T-helper 1 cell treated with Interleukin-12 subunit alpha and Interleukin-12 subunit beta and Interleukin-4 antibody, amounts not matched to agents 30 μg/mL and 1 μg/mL, for 36 hours (primary cell): ENCODE measurements around the gene CPEB4.

ENCODE experiments used
- H3K27ac Mint-ChIP-seq: one replicate; pipeline ENCODE4 v1.8.0; 2021; ENCODE audit warnings: mild to moderate bottlenecking, mixed read lengths
- H3K27me3 Mint-ChIP-seq: one replicate; pipeline ENCODE4 v1.8.0; 2021; ENCODE audit warnings: low read depth, mixed read lengths
- H3K36me3 Mint-ChIP-seq: one replicate; pipeline ENCODE4 v1.8.0; 2021; ENCODE audit warnings: low read depth, mixed read lengths
- H3K4me1 Mint-ChIP-seq: one replicate; pipeline ENCODE4 v1.8.0; 2021; ENCODE audit warnings: low read depth, mixed read lengths
- H3K4me3 Mint-ChIP-seq: one replicate; pipeline ENCODE4 v1.8.0; 2021; ENCODE audit warnings: mild to moderate bottlenecking, moderate library complexity, mixed read lengths
- H3K9me3 Mint-ChIP-seq: one replicate; pipeline ENCODE4 v1.8.0; 2021; ENCODE audit warnings: mixed read lengths

Gene CPEB4

GRCh38 chr5:173855162-173855994, 32.8 kb upstream of the CPEB4 start:
- Mint-ChIP-seq H3K36me3 (no peaks in the 10 kb centered on the region), H3K4me3 (no peak overlapping the region), H3K4me1 (peaks cover 6% of the 10 kb centered on the region), H3K27ac (no peak overlapping the region), H3K27me3 (peaks cover 18% of the 10 kb centered on the region), H3K9me3 (no peaks in the 10 kb centered on the region)

- Mint-ChIP-seq H3K4me3 (no peak overlapping the region), H3K36me3 (no peaks in the 10 kb centered on the region), H3K27me3 (peaks cover 18% of the 10 kb centered on the region), H3K4me1 (peaks cover 6% of the 10 kb centered on the region), H3K9me3 (no peaks in the 10 kb centered on the region), H3K27ac (no peak overlapping the region)
Measured at GRCh38 chr5:173855995-173856656, 32.0 kb upstream of the CPEB4 start.

- Mint-ChIP-seq H3K27ac (no peak overlapping the region), H3K4me1 (peaks cover 6% of the 10 kb centered on the region), H3K36me3 (no peaks in the 10 kb centered on the region), H3K27me3 (peaks cover 13% of the 10 kb centered on the region), H3K9me3 (no peaks in the 10 kb centered on the region), H3K4me3 (no peak overlapping the region)
Measured at GRCh38 chr5:173857234-173857633, 30.9 kb upstream of the CPEB4 start.

GRCh38 chr5:173858021-173858669, 30.0 kb upstream of the CPEB4 start:
- Mint-ChIP-seq H3K27me3 (peaks cover 8% of the 10 kb centered on the region), H3K36me3 (no peaks in the 10 kb centered on the region), H3K9me3 (no peaks in the 10 kb centered on the region), H3K4me1 (peaks cover 6% of the 10 kb centered on the region), H3K4me3 (no peak overlapping the region), H3K27ac (no peak overlapping the region)

GRCh38 chr5:173858670-173859407, 29.3 kb upstream of the CPEB4 start:
- Mint-ChIP-seq H3K27me3 (peaks cover 12% of the 10 kb centered on the region), H3K4me1 (peaks cover 2% of the 10 kb centered on the region), H3K36me3 (no peaks in the 10 kb centered on the region), H3K27ac (no peak overlapping the region), H3K4me3 (no peak overlapping the region), H3K9me3 (no peaks in the 10 kb centered on the region)

- no peak overlapping the region for H3K4me3 Mint-ChIP-seq
- no peak overlapping the region for H3K27ac Mint-ChIP-seq
- no peaks in the 10 kb centered on the region for H3K9me3 Mint-ChIP-seq
- H3K27me3 Mint-ChIP-seq, result peaks cover 12% of the 10 kb centered on the region
- no peaks in the 10 kb centered on the region for H3K36me3 Mint-ChIP-seq
- H3K4me1 Mint-ChIP-seq, result peaks cover 2% of the 10 kb centered on the region
Measured at GRCh38 chr5:173859408-173860159, 28.6 kb upstream of the CPEB4 start.

- no peaks in the 10 kb centered on the region for H3K9me3 Mint-ChIP-seq
- no peak overlapping the region for H3K27ac Mint-ChIP-seq
- peaks cover 9% of the 10 kb centered on the region for H3K27me3 Mint-ChIP-seq
- H3K4me3 Mint-ChIP-seq, result no peak overlapping the region
- H3K4me1 Mint-ChIP-seq, result no peaks in the 10 kb centered on the region
- H3K36me3 Mint-ChIP-seq, result no peaks in the 10 kb centered on the region
Measured at GRCh38 chr5:173862047-173862477, 26.1 kb upstream of the CPEB4 start.

GRCh38 chr5:173863359-173863758, 24.8 kb upstream of the CPEB4 start:
- no peaks in the 10 kb centered on the region for H3K36me3 Mint-ChIP-seq
- H3K4me1 Mint-ChIP-seq, result no peaks in the 10 kb centered on the region
- H3K27ac Mint-ChIP-seq, result no peak overlapping the region
- H3K27me3 Mint-ChIP-seq, result peaks cover 9% of the 10 kb centered on the region
- no peak overlapping the region for H3K4me3 Mint-ChIP-seq
- no peaks in the 10 kb centered on the region for H3K9me3 Mint-ChIP-seq

GRCh38 chr5:173864126-173865050, 23.8 kb upstream of the CPEB4 start:
- Mint-ChIP-seq H3K4me3 (no peak overlapping the region), H3K27me3 (peaks cover 10% of the 10 kb centered on the region), H3K4me1 (no peaks in the 10 kb centered on the region), H3K36me3 (no peaks in the 10 kb centered on the region), H3K9me3 (no peaks in the 10 kb centered on the region), H3K27ac (no peak overlapping the region)

GRCh38 chr5:173866243-173866857, 21.8 kb upstream of the CPEB4 start:
- no peak overlapping the region for H3K4me3 Mint-ChIP-seq

GRCh38 chr5:173866858-173867679, 21.1 kb upstream of the CPEB4 start:
- Mint-ChIP-seq H3K4me3 (no peak overlapping the region), H3K36me3 (no peaks in the 10 kb centered on the region), H3K9me3 (no peaks in the 10 kb centered on the region), H3K27ac (no peak overlapping the region), H3K4me1 (no peaks in the 10 kb centered on the region), H3K27me3 (peaks cover 8% of the 10 kb centered on the region)

More at GRCh38 chr5:173866243-173866857, 21.8 kb upstream of the CPEB4 start:
- Mint-ChIP-seq H3K36me3 (no peaks in the 10 kb centered on the region), H3K27ac (no peak overlapping the region), H3K27me3 (peaks cover 8% of the 10 kb centered on the region), H3K4me1 (no peaks in the 10 kb centered on the region), H3K9me3 (no peaks in the 10 kb centered on the region)
